ENCODE data around the gene NCAM1.

Gene NCAM1

GRCh38 chr11:113090716-113091480, 129.7 kb downstream of the NCAM1 start:
- DNase-seq = no peak

GRCh38 chr11:113091481-113091780, 130.2 kb downstream of the NCAM1 start:
- DNase-seq = no peak

DNA sequence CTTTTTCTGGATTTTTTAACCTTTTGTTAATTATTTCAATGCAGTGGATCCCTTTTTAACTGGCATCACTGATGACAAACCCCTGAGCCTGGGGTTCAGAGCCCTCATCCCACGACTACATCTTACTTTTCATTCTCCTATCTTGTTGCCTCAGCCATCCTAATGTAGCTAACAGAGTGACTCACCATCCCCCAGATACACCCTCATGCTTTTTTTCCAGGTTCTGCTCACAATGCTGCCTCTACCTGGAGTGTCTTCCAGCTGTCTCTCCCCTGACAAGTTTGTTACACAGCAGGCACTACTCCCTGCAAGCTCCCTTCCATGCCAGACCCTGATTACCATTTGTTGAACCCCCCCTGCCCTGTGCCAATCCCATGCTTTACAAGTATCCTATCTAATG, 135.4 kb downstream of the NCAM1 start:
- DNase-seq = no peak

DNA sequence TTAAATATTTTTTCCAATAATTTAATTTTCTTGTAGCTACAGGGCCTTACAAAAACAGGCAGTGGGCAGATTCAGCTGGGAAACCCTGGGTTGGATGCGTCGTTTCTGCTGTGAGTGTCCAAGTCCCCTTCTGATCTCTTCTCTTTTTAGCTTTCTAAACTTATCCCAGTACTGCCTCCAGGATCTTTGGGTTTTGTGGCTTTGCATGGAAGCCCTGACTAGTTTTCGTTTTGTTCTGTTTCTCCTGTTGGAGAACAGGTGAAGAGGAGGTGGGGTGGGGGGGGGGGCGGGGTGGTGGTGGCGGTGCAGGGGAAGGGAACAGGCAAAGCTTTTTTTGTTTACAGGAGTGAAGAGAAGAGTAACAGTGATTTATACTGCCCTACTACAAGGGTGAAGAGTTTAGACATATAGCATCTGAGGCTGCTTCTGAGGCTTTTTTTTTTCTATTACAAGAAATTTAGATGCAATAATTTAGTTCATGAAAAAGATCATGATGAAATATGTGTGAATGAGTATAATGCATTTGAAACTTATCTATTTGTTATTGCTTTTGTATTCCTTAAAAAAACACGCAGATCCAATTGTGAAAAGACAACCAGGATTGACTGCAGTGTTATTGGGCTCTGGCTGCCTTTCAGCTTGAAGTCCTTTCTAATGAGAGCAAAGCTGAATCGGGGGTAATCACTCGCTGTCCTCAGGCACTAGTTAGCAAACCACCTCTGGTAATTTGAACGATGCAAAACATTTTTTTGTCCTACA, 142.9 kb downstream of the NCAM1 start:
- peak; percentile 89 for DNase-seq

DNA sequence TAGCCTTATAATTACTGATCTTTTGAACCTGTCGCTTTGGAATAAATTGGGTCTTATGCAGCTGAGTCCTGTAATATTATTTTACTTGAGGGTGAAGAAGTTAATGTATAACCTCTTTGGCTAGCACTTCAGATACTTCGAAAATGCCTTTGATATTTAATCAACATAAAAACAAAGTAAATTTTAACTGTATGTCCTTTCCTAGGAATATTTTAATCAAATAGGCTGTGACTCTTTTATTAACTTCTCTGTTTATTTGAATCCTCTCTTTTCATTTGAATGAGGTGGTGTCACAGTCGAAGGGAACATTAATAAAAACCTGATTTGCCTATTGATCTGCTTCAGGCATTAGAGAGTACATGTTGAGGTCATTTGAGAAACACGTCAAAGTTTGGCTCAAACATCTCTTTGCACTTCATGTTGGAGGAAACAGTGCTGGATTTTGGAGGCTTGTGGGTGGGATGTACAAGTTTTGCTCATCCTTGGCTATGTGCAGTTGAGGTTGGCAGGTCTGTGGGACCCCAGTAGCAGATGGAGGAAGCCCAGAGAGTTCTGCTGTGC, 143.6 kb downstream of the NCAM1 start:
- peak; percentile 99 for DNase-seq

GRCh38 chr11:113105592-113105991, 144.4 kb downstream of the NCAM1 start:
- no peak for DNase-seq

DNA sequence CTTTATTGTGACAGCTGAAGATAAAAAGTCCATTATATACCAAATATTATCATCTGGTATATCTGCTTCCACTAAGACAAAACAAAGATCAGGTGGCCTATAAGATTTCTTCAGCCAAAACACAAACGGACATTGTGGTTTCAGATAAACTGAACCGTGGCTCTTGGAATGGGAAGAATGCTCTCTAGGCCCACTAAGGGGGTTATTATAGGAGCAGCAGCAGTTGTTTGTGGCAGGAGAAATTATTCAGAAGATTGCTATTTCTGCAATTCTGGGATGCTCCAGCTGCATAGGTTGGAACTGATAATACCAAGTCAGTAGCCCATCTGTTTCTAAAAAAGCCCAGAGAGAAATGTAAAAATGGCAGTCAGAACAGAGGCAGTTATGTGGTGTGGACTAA, 145.3 kb downstream of the NCAM1 start:
- DNase-seq = no peak

GRCh38 chr11:113110046-113110445, 148.8 kb downstream of the NCAM1 start:
- DNase-seq = no peak

DNA sequence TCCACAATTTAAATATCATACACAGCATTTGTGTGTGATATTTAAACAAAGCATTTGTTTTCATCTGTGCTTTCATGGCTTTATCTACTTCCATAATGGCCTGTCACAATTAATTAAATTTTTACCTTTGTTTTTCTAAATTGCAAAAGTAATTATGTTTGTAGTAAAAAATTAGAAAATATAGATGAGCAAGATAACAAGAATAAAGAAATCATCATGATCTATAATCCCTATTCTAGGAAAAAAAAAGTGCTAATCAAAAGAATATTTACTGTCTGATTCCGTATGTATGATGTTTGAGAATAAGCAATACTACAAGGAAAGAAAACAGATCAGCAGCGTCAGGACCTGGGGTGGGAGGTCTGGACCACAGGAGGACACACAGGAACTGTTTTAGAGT, 149.9 kb downstream of the NCAM1 start:
- no peak for DNase-seq

DNA sequence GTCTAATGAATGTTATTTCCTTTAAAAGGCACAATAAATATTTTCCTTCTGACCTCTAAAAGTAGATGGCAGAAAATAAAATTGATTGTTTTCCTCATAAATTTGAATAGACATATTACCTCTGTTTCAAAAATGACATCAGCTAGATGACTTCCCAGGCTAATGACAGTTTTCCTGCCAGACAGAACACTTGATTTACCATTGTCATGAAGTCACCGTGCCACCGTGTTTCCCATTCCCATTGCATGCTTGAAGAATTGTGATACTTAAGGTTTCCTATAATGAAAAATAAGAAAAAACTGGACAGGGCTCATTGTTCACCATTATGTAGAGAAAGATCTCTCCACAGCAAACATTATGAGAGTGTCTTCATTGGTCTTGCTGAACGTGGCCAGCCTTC, 151.1 kb downstream of the NCAM1 start:
- DNase-seq = no peak

DNA sequence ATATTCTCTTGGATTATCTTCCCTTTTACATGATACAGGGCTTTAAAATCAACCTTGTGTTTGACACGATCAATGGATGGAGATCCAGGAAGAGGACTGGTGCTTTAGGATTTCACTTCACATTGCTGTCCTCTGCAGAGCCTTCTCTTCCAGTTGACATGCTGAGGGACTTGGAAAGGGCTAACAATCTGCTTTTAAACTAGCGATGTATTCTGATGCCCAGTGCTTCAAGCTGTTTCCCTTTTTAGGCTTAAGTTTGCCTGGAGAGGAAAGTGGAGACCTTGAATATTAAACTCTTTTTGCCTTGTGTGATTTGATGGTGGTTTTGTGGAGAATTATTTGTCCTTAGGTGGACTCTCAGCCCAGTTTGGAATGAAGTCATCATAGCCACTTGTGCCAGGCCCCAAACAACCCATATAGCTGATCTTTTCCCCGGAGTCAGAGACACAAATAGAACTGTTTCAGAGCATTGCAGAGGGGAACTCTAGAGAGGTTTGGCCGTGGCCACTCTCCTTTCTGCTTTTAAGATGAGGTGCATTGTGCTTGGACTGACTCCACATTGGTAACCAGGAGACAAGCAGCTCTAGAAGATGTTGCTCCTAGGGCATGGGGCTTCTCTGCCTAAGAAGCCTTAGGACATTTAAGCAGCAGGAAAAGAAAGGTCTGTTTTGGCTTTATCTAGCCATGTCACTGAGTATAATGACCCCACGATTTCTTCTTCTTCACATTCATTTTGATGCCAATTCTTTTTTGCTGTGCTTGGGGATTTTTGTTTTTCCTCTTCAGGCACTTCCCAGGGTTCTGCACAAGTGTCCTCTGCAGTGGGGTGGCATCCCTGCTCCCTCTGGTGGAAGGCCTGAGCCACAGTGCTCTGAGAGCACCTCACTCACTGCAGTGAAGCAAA, 152.8 kb downstream of the NCAM1 start:
- DNase-seq = peak; percentile 83

DNA sequence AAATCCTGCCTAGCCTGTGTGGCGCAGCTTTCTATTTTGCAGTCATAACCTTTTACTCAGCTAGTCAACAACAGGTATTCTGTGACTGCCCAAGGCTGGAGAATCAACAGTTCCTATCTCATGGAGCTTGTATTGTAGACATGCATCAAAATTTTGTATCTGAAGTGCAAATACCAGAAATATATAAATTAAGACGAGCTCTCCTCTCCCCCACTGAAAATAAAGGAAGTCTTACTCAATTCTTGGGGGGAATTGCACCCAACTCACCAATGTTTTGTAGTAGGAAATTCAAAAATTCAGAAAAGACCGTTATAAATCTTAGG, 153.4 kb downstream of the NCAM1 start:
- DNase-seq = no peak

- no peak for DNase-seq
Observed at GRCh38 chr11:113118104-113118503, 156.9 kb downstream of the NCAM1 start.

DNA sequence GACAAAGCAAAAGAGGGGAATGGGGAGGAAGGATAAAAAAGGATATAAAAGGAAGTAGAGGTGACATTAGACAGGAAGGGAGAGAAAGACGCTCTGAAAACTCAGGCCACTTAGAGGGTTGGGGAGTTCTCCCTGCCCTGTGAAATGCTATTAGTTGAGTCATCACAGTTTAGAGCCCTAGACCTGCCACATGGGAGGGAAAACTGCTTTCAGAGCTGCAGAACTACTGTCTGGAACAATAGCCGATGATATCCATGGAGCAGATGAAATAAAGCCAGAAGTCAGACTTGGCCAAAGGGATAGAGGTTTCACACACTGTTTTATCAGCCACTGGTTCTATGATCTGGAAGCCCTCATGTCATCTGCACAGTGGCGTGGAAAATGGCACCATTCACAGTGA, 157.9 kb downstream of the NCAM1 start:
- no peak for DNase-seq

DNA sequence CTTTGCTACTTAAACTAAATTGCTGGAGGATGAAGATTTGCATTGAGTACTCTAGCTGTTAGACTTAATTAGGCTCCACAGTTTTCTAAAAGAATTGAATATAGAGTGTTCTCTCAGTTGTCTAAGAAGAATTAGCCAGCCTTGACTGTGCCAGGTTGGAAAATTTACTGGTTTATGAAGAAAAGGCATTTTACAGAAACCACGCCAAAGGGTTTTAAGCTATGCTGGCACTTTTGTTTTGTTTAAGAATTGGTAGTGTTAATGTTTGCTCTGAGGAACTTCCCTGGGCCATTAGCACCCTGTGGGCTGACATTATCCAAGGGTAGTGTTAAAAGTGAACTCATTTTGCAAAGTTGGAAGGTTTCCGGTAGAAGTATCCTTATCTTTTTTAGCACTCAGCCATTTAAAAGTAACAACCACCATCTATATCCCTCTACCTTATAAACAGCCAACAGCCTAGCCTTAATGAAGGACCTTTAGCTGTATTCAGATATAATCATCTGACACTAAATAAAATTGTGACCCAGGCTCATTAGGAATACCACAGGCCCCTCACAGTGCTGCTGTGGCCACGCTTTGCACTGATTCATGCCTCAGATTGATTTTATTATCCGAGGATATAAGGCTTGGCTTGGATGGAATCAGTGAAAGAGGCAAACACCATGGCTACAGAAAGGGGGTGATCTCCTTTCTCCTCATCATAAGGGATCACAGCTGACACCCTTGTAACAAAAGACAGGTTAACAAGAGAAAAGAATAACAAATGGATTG, 158.9 kb downstream of the NCAM1 start:
- DNase-seq = no peak

- DNase-seq = no peak
Observed at GRCh38 chr11:113121746-113122145, 160.5 kb downstream of the NCAM1 start.

DNA sequence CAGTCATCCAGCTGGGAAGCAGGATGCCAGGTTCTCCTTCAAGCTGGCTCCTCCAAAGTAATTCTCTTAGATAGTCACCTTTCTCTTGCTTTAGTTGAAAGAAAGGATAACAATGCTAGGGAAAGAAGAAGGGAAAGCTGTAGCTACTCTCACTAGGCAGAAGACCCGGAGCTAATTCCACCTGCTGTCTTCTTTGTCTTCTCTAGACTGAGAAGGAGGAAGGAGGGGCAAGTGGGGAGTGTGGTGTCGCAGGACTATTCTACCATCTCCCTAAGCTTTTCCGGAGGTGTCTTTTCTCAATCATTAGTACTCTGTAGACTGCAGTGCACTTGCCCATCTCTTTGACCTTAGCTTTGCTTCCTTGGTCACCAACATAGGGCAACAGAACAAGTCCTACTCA, 162.8 kb downstream of the NCAM1 start:
- no peak for DNase-seq

DNA sequence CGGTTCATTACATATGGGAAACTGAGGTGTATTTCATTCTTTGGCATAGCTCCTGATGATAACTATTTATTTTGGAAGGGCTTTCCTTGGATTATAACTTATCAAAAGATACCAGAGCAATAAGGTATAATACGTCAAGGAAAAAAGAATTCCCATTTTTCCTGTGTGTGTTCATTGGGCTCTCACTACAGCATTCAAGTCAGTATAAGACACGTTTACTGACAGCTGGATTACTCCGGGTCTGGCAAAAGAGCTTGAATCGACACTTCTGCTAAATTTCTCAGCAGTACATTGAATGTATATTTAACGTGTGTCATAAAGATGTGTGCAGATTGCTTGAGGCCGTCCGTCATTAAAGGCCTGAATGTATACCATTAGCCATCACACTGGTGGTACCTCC, 163.4 kb downstream of the NCAM1 start:
- DNase-seq = no peak

DNA sequence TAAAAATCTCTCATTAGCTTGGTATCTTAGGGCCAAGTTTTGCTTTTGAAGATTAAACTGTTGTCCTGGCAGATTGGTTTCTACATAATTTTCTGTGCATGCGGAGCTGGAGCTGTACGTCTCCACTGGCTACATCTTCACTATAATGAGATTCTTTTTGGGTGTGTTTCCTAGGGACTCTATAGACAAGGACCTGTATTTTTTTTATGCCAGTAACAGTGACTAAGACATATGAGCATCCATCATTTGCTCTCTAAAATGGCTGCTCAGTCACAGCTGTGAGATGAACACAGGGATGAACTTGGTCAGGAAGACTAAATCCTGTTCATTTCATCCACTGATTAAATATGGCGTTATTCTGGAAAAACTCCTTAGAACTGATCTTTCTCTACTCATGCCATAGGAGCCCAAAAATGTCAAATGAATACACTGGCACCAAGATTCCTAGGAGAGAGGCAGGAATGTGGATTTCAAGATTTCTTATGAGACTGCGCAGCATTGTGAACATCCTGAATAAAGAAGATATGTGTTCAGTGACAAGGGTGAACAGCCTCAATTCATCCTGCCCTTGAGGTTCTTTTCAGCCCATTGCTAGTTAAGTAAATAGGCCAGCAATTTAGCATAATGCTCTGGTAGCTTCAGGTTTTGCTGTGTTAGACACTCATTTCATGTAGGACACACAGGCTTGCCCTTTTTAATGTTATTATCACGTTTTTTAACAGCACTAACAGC, 168.2 kb downstream of the NCAM1 start:
- DNase-seq = no peak

DNA sequence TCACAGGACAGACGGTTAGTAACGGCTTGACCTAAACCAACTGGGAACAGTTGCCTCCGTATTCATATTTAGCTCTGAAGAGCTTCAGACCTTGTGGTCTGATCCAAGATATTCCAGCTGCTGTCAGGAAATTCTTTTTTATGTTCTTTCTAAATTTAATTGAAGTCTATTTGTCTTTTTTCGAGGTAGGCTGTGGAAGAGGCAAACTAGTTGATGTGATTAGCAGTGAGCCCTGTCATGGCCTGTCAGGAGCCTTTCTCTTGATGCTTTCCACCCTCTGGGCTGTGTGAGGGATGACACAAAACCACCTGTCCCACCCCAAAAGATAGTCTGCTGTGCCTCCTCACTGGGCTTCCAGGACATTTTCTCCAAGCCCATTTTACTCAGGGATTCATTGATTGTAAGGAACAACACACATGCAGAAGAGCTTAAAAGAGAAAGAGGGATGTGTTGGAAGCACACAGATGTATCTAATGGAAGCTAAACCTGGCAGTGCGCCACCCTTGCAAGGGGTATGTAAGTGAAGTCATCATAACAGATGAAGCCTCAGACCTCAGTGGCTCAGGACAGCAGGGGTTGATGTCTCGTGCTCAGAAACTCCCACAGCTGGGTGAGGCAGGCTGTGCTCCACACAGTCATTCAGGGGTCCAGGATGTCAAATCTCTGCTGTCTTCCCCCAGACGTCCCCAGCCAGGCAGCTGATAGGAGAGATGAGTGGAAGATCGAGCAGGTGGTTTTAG, 170.0 kb downstream of the NCAM1 start:
- no peak for DNase-seq

- DNase-seq = no peak
Observed at GRCh38 chr11:113133071-113133470, 171.9 kb downstream of the NCAM1 start.
